Endothelial cell (in vitro differentiated cells): Measurements from ENCODE around the gene CLPTM1L. TPM values are rescaled to one million over a fixed set of nuclear protein-coding genes. Genes with fewer than 3 reads are reported as not detected.
"Not testable (repeated sequence)": the region's sequence is repeated elsewhere in the genome, so short reads cannot be mapped to it uniquely, and the experiment has no call there.

Experiments
- DNase-seq: peaks from one replicate; pipeline ENCODE4 v3.0.0; 2021; ENCODE audit warnings: low spot score
- H3K27ac Mint-ChIP-seq: one replicate; pipeline ENCODE4 v1.8.0; 2021; ENCODE audit warnings: mixed read lengths, inconsistent platforms; ENCODE audit not compliant: unreplicated experiment
- H3K27me3 Mint-ChIP-seq: one replicate; pipeline ENCODE4 v1.8.0; 2021; ENCODE audit warnings: mild to moderate bottlenecking, moderate library complexity, mixed read lengths, inconsistent platforms; ENCODE audit not compliant: unreplicated experiment
- H3K36me3 Mint-ChIP-seq: one replicate; pipeline ENCODE4 v1.8.0; 2021; ENCODE audit warnings: mild to moderate bottlenecking, low read depth, mixed read lengths, inconsistent platforms; ENCODE audit not compliant: unreplicated experiment
- H3K4me1 Mint-ChIP-seq: one replicate; pipeline ENCODE4 v1.8.0; 2021; ENCODE audit warnings: mild to moderate bottlenecking, mixed read lengths, inconsistent platforms; ENCODE audit not compliant: unreplicated experiment
- H3K4me3 Mint-ChIP-seq: one replicate; pipeline ENCODE4 v1.8.0; 2021; ENCODE audit warnings: mild to moderate bottlenecking, mixed read lengths, inconsistent platforms; ENCODE audit not compliant: unreplicated experiment
- H3K9me3 Mint-ChIP-seq: one replicate; pipeline ENCODE4 v1.8.0; 2021; ENCODE audit warnings: mixed read lengths, inconsistent platforms; ENCODE audit not compliant: unreplicated experiment
- CTCF ChIP-seq: fragments of 200-600 bp; sonication (generic); IDR thresholded peaks from one replicate; pipeline ENCODE4 v1.5.0; 2021; ENCODE audit warnings: antibody characterized with exemption; ENCODE audit not compliant: unreplicated experiment
- total RNA-seq: library from RNA; stranded (reverse); fragmentation: NEBNext Ultra II Directional; extraction: Animal tissue kit (Norgen Biotek cat#: 25700); gene quantifications from one replicate; pipeline ENCODE4 v1.2.1, GENCODE V29; 2021; ENCODE audit not compliant: unreplicated experiment

Gene CLPTM1L
- total RNA-seq, 1 donor from 2014 or later: 86.6 TPM

- not testable (repeated sequence) for H3K9me3 Mint-ChIP-seq, DNase-seq, H3K4me1 Mint-ChIP-seq
- H3K27me3 Mint-ChIP-seq: peaks cover 15% of the 10 kb centered on the region
- H3K36me3 Mint-ChIP-seq: peaks cover 60% of the 10 kb centered on the region
- peak overlapping the region; percentile 62 for H3K4me3 Mint-ChIP-seq
- H3K27ac Mint-ChIP-seq: peak overlapping the region; percentile 78
These were observed 18.4 kb downstream of the CLPTM1L start for GRCh38 chr5:1326532-1326875.

- H3K27me3 Mint-ChIP-seq: peaks cover 18% of the 10 kb centered on the region
These were observed 18.9 kb downstream of the CLPTM1L start for GRCh38 chr5:1325870-1326531.

GRCh38 chr5:1325191-1325741, 19.6 kb downstream of the CLPTM1L start:
- peaks cover 20% of the 10 kb centered on the region for H3K27me3 Mint-ChIP-seq
- no peak for DNase-seq
- H3K4me1 Mint-ChIP-seq: peaks cover 9% of the 10 kb centered on the region
- H3K9me3 Mint-ChIP-seq: no peaks in the 10 kb centered on the region
- H3K4me3 Mint-ChIP-seq: no peak overlapping the region
- TF ChIP-seq CTCF: no peak
- H3K27ac Mint-ChIP-seq: no peak overlapping the region
- H3K36me3 Mint-ChIP-seq: peaks cover 58% of the 10 kb centered on the region

More at GRCh38 chr5:1325870-1326531, 18.9 kb downstream of the CLPTM1L start:
- no peaks in the 10 kb centered on the region for H3K9me3 Mint-ChIP-seq
- H3K4me3 Mint-ChIP-seq: peak overlapping the region; percentile 62
- peak overlapping the region; percentile 43 for H3K27ac Mint-ChIP-seq
- DNase-seq: no peak
- no peak for TF ChIP-seq CTCF
- H3K4me1 Mint-ChIP-seq: peaks cover 9% of the 10 kb centered on the region
- peaks cover 60% of the 10 kb centered on the region for H3K36me3 Mint-ChIP-seq

- no peak overlapping the region for H3K4me3 Mint-ChIP-seq
- no peak overlapping the region for H3K27ac Mint-ChIP-seq
- peaks cover 9% of the 10 kb centered on the region for H3K4me1 Mint-ChIP-seq
- H3K27me3 Mint-ChIP-seq: peaks cover 17% of the 10 kb centered on the region
- DNase-seq: no peak
- TF ChIP-seq CTCF: no peak
- peaks cover 57% of the 10 kb centered on the region for H3K36me3 Mint-ChIP-seq
- no peaks in the 10 kb centered on the region for H3K9me3 Mint-ChIP-seq
These were observed 20.1 kb downstream of the CLPTM1L start for GRCh38 chr5:1324719-1325190.

GRCh38 chr5:1324301-1324700, 20.6 kb downstream of the CLPTM1L start:
- no peak for DNase-seq
- Mint-ChIP-seq H3K4me3 (no peak overlapping the region), H3K27ac (no peak overlapping the region), H3K9me3 (no peaks in the 10 kb centered on the region), H3K27me3 (peaks cover 17% of the 10 kb centered on the region), H3K4me1 (peaks cover 9% of the 10 kb centered on the region), H3K36me3 (peaks cover 57% of the 10 kb centered on the region)
- TF ChIP-seq CTCF: no peak
